GM10248 (cell line): ENCODE results near the gene SRXN1.

Source experiments
- CTCF ChIA-PET: fragments of 300-600 bp; sonication (Branson Sonifier 250); formaldehyde crosslinking; extraction: SDS; loops from one replicate; lab custom pipeline; 2021; ENCODE audit warnings: antibody characterized with exemption; lab: Yijun Ruan, JAX
- POLR2A ChIA-PET: fragments of 350-650 bp; sonication (Branson Sonifier 250); formaldehyde crosslinking; extraction: SDS; loops from one replicate; lab custom pipeline; 2020; ENCODE audit warnings: antibody characterized with exemption; lab: Yijun Ruan, JAX
- DNase-seq: peaks from one replicate; pipeline ENCODE4 v3.0.0; 2012; ENCODE audit errors: extremely low spot score
- TF ChIP-seq, protein P1 (sequence below): IDR thresholded peaks from 2 replicates; pipeline ENCODE4 v1.5.1; 2012; ENCODE audit warnings: mild to moderate bottlenecking, low read depth; ENCODE audit errors: extremely low read depth, missing control alignments, control extremely low read depth

The SRXN1 gene

DNA sequence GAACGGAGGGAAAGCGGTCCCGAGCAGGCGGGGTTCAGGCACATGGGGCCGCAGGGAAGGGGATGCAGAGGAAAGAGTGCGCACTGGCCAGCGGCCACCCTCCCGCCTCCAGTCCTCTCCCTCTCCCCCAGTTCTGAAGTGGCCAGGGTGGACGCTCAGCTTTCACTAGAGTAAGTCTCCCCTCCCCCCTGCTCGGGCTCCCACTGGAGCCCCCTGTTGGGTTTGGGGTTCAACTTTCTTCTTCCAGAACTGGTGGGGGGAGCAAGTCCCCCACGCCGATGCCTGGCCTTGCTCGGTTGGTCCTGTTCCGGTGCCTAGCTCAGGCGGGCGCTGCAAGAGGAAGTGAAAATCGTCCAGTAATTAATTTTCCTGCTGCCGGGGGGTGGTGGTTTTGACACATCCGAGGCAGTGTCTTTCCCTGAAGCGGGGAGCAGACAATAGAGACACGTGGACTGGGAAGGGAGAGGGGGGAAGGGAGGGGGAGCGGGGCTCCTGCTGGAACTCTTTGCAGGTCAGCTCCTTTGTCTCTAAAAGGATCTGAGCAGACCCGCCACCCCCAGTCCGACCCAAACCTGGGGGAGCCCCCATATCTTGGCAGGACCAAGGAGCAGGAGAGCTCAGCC is 23.4 kb upstream of the SRXN1 start:
- ChIA-PET POLR2A (no interaction called here), CTCF (interaction anchor here (4.9 kb wide), 1 partner anchor 9 kb away, joined by 23 read pairs; no protein-coding TSS in a partner anchor)
- no peak for DNase-seq
- TF ChIP-seq, protein P1, sequence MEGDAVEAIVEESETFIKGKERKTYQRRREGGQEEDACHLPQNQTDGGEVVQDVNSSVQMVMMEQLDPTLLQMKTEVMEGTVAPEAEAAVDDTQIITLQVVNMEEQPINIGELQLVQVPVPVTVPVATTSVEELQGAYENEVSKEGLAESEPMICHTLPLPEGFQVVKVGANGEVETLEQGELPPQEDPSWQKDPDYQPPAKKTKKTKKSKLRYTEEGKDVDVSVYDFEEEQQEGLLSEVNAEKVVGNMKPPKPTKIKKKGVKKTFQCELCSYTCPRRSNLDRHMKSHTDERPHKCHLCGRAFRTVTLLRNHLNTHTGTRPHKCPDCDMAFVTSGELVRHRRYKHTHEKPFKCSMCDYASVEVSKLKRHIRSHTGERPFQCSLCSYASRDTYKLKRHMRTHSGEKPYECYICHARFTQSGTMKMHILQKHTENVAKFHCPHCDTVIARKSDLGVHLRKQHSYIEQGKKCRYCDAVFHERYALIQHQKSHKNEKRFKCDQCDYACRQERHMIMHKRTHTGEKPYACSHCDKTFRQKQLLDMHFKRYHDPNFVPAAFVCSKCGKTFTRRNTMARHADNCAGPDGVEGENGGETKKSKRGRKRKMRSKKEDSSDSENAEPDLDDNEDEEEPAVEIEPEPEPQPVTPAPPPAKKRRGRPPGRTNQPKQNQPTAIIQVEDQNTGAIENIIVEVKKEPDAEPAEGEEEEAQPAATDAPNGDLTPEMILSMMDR: no peak

DNA sequence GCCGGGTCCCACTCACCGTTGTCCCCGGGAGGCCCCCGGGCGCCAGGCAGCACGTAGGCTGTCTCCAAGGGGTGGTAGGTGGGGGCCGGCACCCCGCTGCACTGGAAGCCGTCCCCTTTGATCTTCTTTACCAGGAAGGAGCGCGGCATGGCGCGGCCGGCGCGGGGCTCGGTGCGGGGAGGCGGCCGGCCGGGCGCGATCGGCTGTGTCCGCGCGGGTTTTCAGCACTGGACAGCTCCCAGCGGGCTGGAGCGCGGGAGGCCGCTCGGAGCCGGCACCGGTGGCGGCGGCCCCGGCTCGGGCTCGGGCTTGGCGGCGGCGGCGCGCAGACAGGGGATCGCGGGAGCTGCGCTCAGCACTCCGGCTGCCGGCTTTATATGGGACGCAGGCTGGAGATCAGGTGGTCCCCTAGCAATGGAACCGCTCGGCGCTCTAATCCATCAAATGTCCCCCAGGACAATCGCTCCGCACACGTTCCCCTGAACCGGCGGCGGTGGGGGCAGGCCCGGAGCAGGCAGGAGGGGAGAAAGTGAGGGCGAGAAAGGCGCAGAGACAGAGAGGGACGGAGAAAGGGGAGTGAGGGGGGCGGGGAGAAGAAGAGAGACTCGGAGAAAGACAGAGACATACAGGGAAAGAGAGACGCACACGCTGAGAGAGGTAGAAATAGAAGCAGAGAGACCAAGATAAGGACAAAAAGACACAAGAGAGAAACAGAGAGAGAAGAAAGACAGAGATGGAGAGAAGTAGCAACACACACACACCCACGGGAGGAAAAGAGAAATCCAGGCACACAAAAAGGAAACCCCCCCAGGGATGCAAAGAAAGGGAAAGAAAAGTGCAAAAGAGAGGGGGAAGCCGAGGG is 22.7 kb upstream of the SRXN1 start, which contains the start of gene SCRT2:
TSS of gene SCRT2 (minus strand) at position 350 of the 862 bp plus-strand sequence. CDS start at position 149, 201 bp downstream.
- ChIA-PET CTCF (interaction anchor here (1.8 to 4.9 kb wide), 2 partner anchors 9 to 113 kb away, joined by 4 to 23 read pairs; no protein-coding TSS in a partner anchor), POLR2A (no interaction called here)
- TF ChIP-seq, protein P1: no peak
- DNase-seq: peak; percentile 78

DNA sequence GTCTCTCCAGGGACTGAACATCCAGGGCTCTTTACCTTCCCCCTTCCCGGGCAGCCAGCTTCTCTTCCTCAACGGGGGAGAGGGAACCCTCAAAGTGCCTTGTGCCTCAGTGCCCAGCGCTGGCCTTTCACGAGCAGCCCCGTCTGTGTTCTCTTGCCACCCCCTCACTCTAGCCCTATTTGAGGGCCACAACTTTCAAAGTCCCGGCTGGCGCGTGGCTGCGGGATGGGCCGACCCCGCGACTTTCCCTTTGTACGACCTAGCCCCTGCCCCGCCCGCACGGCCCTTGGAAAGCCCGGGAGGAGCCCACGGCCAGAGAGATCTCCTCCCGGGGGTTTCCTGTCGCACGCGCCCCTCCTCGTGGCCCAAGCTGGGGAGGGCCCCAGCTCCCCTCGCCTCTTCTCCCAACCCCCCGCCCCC is 22.0 kb upstream of the SRXN1 start:
- ChIA-PET POLR2A (no interaction called here), CTCF (interaction anchor here (1.8 to 4.9 kb wide), 2 partner anchors 8 to 112 kb away, joined by 4 to 23 read pairs; no protein-coding TSS in a partner anchor)
- DNase-seq: no peak
- TF ChIP-seq, protein P1: no peak

DNA sequence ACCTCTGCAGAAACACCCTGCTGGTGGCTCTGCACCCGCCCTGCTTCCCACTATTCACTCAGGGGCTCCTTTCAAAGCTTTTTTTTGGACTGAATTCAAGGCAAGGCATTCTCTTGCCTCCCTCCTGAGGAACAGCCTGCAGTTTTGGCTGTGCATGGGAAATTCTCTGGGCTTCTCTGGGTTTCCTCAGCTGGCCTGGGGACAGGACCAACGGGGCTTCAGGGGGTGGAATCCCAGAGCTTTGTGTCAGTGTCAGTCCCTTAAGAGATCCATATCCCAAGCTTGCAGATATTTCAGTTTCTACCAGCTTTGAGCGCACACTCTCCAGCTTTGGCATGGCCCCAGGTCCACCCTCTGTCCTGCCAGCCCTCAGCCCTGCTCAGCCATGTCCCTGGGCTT is 20.6 kb upstream of the SRXN1 start:
- CTCF ChIA-PET: interaction anchor here (1.1 to 1.8 kb wide), 3 partner anchors 27 to 113 kb away, joined by 3 to 4 read pairs (median 3); no protein-coding TSS in a partner anchor
- POLR2A ChIA-PET: no interaction called here
- TF ChIP-seq, protein P1: no peak
- DNase-seq: no peak

DNA sequence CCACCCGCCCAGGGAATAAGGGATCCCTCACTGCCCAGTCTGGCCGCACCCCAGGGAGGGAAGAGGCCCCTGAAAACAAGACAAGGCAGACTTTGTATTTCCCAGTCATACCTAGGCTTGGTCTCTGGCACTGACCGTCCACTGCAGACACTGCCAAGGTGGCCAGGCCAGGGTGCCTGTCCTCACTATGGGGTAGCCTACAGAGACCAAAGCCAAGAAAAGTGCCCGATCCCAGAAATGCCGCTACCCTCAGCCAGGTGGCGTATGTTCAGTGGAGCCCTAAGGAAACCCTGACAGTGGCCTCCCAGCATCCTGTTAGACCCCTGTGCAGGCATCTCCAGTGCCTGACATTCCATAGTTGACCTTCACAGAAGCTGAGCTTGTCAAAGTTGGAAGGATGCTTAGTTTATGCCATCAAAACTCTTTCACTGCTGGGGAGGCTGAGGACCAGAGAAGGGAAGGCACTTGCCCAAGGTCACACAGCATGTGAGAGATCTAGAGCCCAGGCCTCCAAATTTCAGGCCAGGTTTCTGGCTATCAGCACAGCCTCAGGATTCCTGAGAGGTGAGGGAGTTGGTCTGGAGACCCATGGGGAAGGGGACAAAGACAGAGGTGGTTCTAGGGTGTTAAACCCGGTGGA is 20.1 kb upstream of the SRXN1 start:
- POLR2A ChIA-PET: no interaction called here
- TF ChIP-seq, protein P1: no peak
- CTCF ChIA-PET: interaction anchor here (1.1 to 1.5 kb wide), 3 partner anchors 27 to 112 kb away, joined by 3 to 4 read pairs (median 3); no protein-coding TSS in a partner anchor
- DNase-seq: no peak

DNA sequence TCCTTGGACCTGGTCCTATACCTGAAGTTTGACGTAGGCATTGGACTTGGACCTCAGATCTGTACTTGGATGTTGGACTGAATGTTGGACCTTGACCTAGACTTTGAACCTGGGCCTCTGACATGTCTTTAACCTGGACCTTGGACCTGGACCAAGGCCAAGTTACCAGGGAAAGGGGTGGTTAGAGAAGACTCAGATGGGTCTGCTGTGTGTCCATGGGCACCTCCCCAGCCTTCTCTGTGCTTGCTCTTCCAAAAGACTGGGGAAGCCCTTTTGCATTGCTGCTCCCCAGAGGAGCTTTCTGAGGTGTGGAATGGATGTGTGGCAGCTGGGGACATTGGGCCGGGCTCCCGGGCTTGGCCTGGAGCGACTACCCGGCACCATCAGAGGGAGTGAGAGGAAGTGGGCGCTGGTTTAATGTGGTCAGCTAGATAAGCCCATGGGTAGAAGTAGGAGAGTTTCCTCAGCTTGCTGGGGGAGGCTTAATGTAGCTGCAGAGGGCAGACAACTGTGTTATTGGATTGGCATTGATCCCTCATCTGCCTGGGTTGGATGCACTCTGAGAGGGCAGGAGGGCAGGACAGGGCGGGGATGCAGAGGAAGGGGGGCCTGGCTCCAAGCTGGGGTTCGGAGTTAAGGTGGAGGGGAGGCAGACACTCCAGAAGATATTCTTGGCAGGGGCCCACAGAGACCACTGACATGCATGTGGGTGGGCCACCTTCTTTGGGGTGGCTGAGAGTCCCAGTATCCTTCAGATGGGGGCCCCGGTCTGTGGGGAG is 18.4 kb upstream of the SRXN1 start:
- CTCF ChIA-PET: interaction anchor here (1.5 kb wide), 1 partner anchor 26 kb away, joined by 4 read pairs; no protein-coding TSS in a partner anchor
- POLR2A ChIA-PET: no interaction called here
- TF ChIP-seq, protein P1: no peak
- no peak for DNase-seq
